Tibial nerve (tissue), 3 donors: Measurements from ENCODE around the gene CENPL.

ENCODE experiments used
- POLR2A ChIP-seq, 2 donors: fragments of 450-650 bp; IDR thresholded peaks; one replicate each; pipeline ENCODE4 v1.6.1; 2017; ENCODE audit warnings: antibody characterized with exemption in 2 of 2, mild to moderate bottlenecking in 2 of 2, moderate library complexity in 2 of 2
- TF ChIP-seq, protein P1 (sequence below), 5 experiments: fragments of 200-600 bp in 3 of 5; fragments of 450-650 bp in 2 of 5; sonication (generic) in 3 of 5; IDR thresholded peaks; one replicate each; pipeline ENCODE4 v1.5.1; 2016 to 2019; ENCODE audit warnings: antibody characterized with exemption in 5 of 5, mild to moderate bottlenecking in 3 of 5, moderate library complexity in 2 of 5

DNA sequence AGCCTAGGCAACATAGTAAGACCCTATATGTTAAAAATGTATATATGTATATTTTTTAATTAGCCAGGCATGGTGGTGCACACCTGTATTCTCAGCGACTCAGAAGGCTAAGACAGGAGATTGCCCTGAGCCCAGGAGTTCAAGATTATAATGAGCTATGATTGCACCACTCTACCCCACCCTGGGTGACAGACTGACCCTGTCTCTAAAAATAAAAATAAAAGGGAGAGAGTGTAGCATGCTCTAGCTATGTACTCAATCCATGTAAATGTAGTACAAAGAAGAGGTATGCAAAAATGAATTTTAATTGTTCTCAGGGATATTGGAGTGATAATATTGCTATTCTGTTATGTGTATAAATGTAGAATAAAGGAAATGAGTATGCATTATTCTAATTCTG is 53.1 kb downstream of the CENPL start:
- TF ChIP-seq, protein P1, sequence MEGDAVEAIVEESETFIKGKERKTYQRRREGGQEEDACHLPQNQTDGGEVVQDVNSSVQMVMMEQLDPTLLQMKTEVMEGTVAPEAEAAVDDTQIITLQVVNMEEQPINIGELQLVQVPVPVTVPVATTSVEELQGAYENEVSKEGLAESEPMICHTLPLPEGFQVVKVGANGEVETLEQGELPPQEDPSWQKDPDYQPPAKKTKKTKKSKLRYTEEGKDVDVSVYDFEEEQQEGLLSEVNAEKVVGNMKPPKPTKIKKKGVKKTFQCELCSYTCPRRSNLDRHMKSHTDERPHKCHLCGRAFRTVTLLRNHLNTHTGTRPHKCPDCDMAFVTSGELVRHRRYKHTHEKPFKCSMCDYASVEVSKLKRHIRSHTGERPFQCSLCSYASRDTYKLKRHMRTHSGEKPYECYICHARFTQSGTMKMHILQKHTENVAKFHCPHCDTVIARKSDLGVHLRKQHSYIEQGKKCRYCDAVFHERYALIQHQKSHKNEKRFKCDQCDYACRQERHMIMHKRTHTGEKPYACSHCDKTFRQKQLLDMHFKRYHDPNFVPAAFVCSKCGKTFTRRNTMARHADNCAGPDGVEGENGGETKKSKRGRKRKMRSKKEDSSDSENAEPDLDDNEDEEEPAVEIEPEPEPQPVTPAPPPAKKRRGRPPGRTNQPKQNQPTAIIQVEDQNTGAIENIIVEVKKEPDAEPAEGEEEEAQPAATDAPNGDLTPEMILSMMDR (IDR thresholded peaks at IDR 0.05) = no peak
- no peak for TF ChIP-seq POLR2A (IDR thresholded peaks at IDR 0.05)
